Endodermal cell (in vitro differentiated cells): ENCODE results near the gene ZIK1. TPM values are rescaled to one million over a fixed set of nuclear protein-coding genes. Genes with fewer than 3 reads are reported as not detected.
A peak's percentile ranks its signal among the peaks of the same experiment; 100 is the strongest.

Experiments used
- DNase-seq: peaks from one replicate; pipeline ENCODE4 v3.0.0-alpha.2; 2017
- H3K27ac ChIP-seq: 2 replicates; pipeline ENCODE4 v1.5.1; 2013; ENCODE audit warnings: mild to moderate bottlenecking, low read depth, low read length, moderate library complexity
- H3K27me3 ChIP-seq: 2 replicates; pipeline ENCODE4 v1.6.1; 2013; ENCODE audit warnings: mild to moderate bottlenecking, low read length, moderate library complexity; ENCODE audit not compliant: insufficient read depth, control insufficient read depth, poor library complexity, severe bottlenecking
- H3K36me3 ChIP-seq: 2 replicates; pipeline ENCODE4 v1.7.0; 2013; ENCODE audit warnings: mild to moderate bottlenecking, low read length, moderate library complexity; ENCODE audit not compliant: control insufficient read depth, insufficient read depth
- H3K4me1 ChIP-seq: one replicate; pipeline ENCODE4 v1.7.0; 2013; ENCODE audit warnings: low read length; ENCODE audit not compliant: control insufficient read depth, insufficient read depth
- H3K4me3 ChIP-seq: 2 replicates; pipeline ENCODE4 v1.5.1; 2013; ENCODE audit warnings: mild to moderate bottlenecking, low read length, moderate library complexity
- H3K9ac ChIP-seq: 2 replicates; pipeline ENCODE4 v1.6.1; 2013; ENCODE audit warnings: mild to moderate bottlenecking, low read length, moderate library complexity; ENCODE audit not compliant: poor library complexity, severe bottlenecking; ENCODE audit errors: extremely low read depth
- H3K9me3 ChIP-seq: 2 replicates; pipeline ENCODE4 v1.6.1; 2013; ENCODE audit warnings: mild to moderate bottlenecking, low read length, moderate library complexity; ENCODE audit not compliant: control insufficient read depth
- H3K27ac Mint-ChIP-seq: 2 replicates; pipeline ENCODE4 v1.8.0; 2020; ENCODE audit warnings: mixed read lengths
- H3K27me3 Mint-ChIP-seq: 2 replicates; pipeline ENCODE4 v1.8.0; 2021; ENCODE audit warnings: mild to moderate bottlenecking, mixed read lengths; ENCODE audit not compliant: insufficient read depth
- H3K36me3 Mint-ChIP-seq: 2 replicates; pipeline ENCODE4 v1.8.0; 2020; ENCODE audit warnings: low read depth, mixed read lengths
- H3K4me1 Mint-ChIP-seq: 2 replicates; pipeline ENCODE4 v1.8.0; 2020; ENCODE audit warnings: mixed read lengths
- H3K4me3 Mint-ChIP-seq: 2 replicates; pipeline ENCODE4 v1.8.0; 2020; ENCODE audit warnings: mild to moderate bottlenecking, moderate library complexity, mixed read lengths
- H3K9me3 Mint-ChIP-seq: 2 replicates; pipeline ENCODE4 v1.8.0; 2020; ENCODE audit warnings: mild to moderate bottlenecking, mixed read lengths
- WGBS, 2 experiments: methylation state at CpG; one replicate each; pipeline versions ENCODE4 v1.1.5 to v1.1.7; 2013; ENCODE audit warnings: missing lambda C conversion rate in 2 of 2, mixed read lengths in 1 of 2; ENCODE audit not compliant: insufficient coverage in 1 of 2, insufficient read length in 1 of 2; 5-methylcytosine and 5-hydroxymethylcytosine counted together
- total RNA-seq, 2 donors: library from RNA; stranded (reverse); fragmentation: NEBNext Ultra II Directional in 1 of 2; extraction: Animal tissue kit (Norgen Biotek cat#: 25700) in 1 of 2; gene quantifications; 2 replicates in 1 of 2; 3 replicates in 1 of 2; pipeline ENCODE4 v1.2.1, GENCODE V29; 2021
- TF ChIP-seq, protein P1 (sequence below): fragments of 200-600 bp; sonication (generic); conservative IDR thresholded peaks from 2 replicates; pipeline ENCODE4 v1.5.0; 2021; ENCODE audit warnings: antibody characterized with exemption, mild to moderate bottlenecking

The ZIK1 gene
- total RNA-seq, 2 donors from 2014 or later = 15.8 to 25.7 TPM

GRCh38 chr19:57633832-57634131 is 49.8 kb downstream of the ZIK1 start:
- Histone ChIP-seq H3K4me3 (peak overlapping the region; percentile 93), H3K27ac (no peak overlapping the region), H3K36me3 (peaks cover 54% of the 10 kb centered on the region), H3K4me1 (peaks cover 3% of the 10 kb centered on the region), H3K9me3 (peaks cover 35% of the 10 kb centered on the region), H3K27me3 (no peaks in the 10 kb centered on the region), H3K9ac (peak overlapping the region; percentile 80)
- peaks cover 54% of the 10 kb centered on the region for H3K36me3 Mint-ChIP-seq
- 65 to 73% methylated on average over 6 of the region's 6 CpGs for WGBS, 2 experiments
- peak overlapping the region; percentile 86 for H3K27ac Mint-ChIP-seq
- TF ChIP-seq, protein P1, sequence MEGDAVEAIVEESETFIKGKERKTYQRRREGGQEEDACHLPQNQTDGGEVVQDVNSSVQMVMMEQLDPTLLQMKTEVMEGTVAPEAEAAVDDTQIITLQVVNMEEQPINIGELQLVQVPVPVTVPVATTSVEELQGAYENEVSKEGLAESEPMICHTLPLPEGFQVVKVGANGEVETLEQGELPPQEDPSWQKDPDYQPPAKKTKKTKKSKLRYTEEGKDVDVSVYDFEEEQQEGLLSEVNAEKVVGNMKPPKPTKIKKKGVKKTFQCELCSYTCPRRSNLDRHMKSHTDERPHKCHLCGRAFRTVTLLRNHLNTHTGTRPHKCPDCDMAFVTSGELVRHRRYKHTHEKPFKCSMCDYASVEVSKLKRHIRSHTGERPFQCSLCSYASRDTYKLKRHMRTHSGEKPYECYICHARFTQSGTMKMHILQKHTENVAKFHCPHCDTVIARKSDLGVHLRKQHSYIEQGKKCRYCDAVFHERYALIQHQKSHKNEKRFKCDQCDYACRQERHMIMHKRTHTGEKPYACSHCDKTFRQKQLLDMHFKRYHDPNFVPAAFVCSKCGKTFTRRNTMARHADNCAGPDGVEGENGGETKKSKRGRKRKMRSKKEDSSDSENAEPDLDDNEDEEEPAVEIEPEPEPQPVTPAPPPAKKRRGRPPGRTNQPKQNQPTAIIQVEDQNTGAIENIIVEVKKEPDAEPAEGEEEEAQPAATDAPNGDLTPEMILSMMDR = no peak
- no peaks in the 10 kb centered on the region for H3K27me3 Mint-ChIP-seq
- peaks cover 15% of the 10 kb centered on the region for H3K4me1 Mint-ChIP-seq
- peaks cover 30% of the 10 kb centered on the region for H3K9me3 Mint-ChIP-seq
- H3K4me3 Mint-ChIP-seq = peak overlapping the region; percentile 84
- DNase-seq = no peak

- Histone ChIP-seq H3K9me3 (peaks cover 66% of the 10 kb centered on the region), H3K4me1 (peaks cover 3% of the 10 kb centered on the region), H3K27me3 (no peaks in the 10 kb centered on the region), H3K9ac (no peak overlapping the region), H3K27ac (no peak overlapping the region), H3K36me3 (peaks cover 75% of the 10 kb centered on the region), H3K4me3 (peak overlapping the region; percentile 46)
- Mint-ChIP-seq H3K36me3 (peaks cover 77% of the 10 kb centered on the region), H3K9me3 (peaks cover 66% of the 10 kb centered on the region), H3K4me1 (peaks cover 15% of the 10 kb centered on the region), H3K4me3 (no peak overlapping the region), H3K27ac (no peak overlapping the region), H3K27me3 (no peaks in the 10 kb centered on the region)
- 89 to 96% methylated on average over 4 of the region's 4 CpGs for WGBS, 2 experiments
- no peak for DNase-seq
- TF ChIP-seq, protein P1 = no peak
Measured at GRCh38 chr19:57637379-57637778, 53.4 kb downstream of the ZIK1 start.

GRCh38 chr19:57641715-57642234 is 57.8 kb downstream of the ZIK1 start:
- Mint-ChIP-seq H3K4me3 (no peak overlapping the region), H3K36me3 (peaks cover 72% of the 10 kb centered on the region), H3K27me3 (no peaks in the 10 kb centered on the region), H3K27ac (no peak overlapping the region), H3K9me3 (peaks cover 76% of the 10 kb centered on the region), H3K4me1 (no peaks in the 10 kb centered on the region)
- WGBS, 2 experiments = 97 to 99% methylated on average over 4 of the region's 4 CpGs
- peaks cover 51% of the 10 kb centered on the region for H3K9me3 ChIP-seq
- H3K4me3 ChIP-seq = no peak overlapping the region
- no peaks in the 10 kb centered on the region for H3K27me3 ChIP-seq
- H3K27ac ChIP-seq = no peak overlapping the region
- DNase-seq = no peak
- no peak overlapping the region for H3K9ac ChIP-seq
- TF ChIP-seq, protein P1 = no peak
- H3K4me1 ChIP-seq = no peaks in the 10 kb centered on the region
- peaks cover 62% of the 10 kb centered on the region for H3K36me3 ChIP-seq
